NCI-H1436 treated with DMSO at 0.1 percent for 48 hours (cell line): ENCODE results near the gene DHX15.

Source experiments
- DNase-seq: peaks from one replicate; lab custom pipeline; 2025; lab: John Stamatoyannopoulos, UW

The DHX15 gene

DNA sequence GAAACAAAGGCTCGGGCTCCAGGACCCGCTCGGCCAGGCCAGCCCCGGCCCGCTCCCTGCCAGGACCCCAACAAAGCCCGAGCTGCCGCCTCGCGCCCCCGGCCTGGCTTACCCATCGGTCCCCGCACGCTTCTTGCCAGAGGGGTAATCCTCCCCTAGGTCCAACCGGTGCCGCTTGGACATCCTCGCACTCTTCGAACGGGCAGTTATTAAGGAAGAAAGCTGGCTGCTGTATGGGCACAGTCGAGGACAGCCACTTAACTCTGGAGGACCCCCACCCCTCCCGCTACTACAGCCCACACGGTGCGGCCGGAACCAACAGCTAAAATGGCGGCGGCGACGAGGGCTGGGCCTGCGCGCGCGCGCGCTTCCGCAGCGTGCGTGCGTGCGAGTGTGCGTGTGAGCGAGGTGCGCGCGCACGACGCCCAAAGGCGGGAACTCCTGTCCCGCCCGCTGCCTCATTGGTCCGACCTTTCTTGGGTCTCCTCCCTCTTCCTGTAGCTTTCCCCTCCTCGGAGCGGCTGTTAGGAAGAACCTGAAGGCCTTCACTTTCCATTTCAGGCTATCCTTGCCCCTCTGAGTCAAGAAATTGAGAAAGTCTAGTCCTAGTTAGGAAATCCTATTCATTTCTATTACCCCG is at the start of gene DHX15:
Gene DHX15, minus strand, starts transcription at position 344 of the 640 bp plus-strand sequence. Its CDS starts 161 bp downstream, at position 183.
- DNase-seq: peak; percentile 72

DNA sequence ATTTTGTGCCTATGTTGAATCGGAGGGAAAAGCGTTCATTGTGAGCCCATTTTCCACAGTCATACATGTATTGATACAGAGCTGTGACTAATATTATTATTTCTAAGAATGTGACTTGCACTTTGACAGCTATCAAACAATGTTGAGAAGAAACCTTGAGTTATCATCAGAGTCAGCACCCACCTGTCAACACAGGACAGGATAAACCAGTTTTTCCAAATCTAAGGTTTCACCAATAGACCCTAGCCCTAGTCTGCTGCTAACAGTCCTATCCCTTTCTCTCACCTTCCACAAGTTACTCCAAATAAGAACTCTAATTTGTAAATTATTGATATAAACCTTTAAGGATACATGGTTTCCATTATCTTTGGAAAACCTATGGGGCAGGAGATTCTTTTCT is 47.7 kb upstream of the DHX15 start:
- no peak for DNase-seq

DNA sequence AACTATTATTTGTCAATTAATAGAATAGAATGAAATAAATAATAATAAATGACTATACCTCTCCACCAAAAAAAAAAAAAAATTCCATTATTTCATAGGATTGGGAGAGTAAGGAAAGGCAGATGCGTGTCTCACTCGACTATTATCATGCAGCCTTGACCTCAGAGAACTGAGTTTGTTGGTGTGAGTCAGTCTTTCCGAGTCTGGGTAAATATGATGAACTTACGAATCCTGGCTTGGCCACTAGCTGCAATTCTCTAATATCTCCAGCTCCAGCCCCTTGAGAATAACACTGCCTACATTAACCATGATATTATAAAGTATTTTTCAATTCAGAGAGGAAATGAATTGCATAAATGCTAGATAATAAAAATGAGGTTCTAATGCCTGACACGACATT is 46.6 kb upstream of the DHX15 start:
- DNase-seq: no peak

DNA sequence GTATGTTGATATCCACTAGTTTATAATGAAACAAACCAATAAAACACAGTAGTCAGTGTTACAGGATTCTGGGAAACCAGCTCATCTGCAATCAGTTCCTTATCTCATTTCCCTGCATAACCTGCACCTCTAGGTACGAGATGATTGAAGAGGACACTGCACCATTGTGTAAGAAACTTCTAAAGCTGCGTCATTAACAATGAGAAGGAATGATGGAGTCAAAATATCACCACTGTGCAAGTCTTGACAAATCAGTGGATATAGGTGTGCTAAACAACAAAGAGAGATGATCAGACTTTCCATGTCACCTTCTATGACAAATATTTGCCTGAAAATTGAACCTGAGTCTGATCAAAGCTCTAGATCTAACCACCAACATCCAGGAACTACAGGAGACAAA is 40.7 kb upstream of the DHX15 start:
- no peak for DNase-seq

DNA sequence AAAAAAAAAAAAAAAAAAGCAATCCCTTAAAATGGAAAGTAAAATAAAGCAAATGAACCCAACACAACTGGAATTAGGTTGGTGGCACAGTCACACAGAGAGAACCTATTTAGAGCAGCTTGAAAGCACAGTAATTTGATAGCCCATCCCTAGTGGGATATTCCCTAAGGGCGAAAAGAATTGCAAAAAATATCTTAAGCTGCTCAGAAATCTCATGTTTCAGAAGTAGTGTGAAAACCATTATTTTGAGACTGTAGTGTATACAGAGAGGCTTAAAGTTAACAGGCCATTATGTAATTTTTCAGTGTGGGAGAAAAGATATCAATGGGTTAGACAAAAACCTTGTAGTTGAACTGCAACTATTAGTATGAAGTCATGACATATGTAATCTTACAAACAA is 40.0 kb upstream of the DHX15 start:
- no peak for DNase-seq

DNA sequence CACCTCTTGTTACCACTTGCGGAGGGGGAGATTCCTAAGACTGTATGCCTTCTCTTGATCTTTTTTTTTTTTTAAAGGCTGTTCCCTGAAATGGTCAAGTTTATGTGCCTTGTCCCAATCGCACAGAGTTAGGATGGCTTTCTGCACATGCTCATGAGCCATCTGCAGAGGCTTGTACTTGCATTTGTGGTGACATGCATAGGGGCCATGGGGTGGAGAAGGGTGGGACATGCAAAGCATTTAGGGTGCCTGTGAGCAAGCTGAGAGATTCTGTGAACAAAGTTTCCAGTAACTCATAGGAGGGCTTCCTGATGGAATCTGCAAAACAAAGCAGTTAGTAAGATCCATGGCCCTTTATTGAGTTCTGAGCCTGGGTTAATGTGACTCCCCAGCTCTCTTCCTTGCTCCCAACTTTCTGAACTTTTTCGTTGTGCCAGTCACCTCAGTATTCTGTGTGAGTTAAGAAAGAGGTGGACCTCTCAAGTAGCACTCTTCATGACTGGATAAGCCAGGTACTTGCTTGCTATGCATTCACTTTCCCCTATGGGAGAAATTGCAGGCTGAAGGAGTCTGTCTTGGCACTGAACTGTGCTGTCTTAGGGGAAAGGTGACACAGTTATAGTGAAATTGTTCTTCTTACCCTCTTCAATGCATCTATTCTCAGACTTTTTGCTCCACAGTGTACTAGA is 37.9 kb upstream of the DHX15 start:
- no peak for DNase-seq

DNA sequence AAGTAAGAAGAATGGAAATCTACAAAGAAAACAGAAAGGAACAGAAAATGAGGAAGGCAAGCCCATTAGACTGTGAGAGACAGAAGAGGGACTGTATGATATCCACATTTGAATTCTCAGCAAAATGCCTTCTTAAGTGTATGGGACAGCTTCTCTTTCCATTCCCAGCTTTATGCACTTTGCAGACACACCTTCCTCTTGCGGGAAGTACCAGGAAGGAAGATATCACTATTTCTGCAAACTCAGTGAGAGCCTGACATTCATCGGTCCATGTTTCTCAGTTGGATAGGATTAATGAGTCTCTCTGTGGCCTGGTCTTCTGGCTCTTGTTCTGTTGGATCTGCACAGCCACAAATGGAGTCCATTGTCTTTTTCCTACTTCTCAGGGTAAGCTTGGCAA is 31.6 kb upstream of the DHX15 start:
- DNase-seq: no peak

DNA sequence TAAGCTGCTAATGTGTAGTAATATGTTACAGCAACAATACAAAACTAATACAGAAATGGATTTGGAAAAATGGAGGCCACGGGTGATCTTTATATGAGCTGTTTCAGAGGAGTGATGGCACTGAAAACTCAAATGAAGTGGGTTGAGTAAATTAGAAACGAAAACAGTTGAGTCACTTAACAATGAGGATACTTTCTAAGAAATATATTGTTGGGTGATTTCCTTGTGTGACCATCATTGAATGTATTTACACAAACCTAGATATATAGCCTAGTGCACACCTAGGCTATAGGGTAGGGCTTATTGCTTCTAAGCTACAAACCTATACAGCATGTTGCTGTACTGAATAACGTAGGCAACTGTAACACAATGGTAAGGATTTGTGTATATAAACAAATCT is 30.5 kb upstream of the DHX15 start:
- no peak for DNase-seq

DNA sequence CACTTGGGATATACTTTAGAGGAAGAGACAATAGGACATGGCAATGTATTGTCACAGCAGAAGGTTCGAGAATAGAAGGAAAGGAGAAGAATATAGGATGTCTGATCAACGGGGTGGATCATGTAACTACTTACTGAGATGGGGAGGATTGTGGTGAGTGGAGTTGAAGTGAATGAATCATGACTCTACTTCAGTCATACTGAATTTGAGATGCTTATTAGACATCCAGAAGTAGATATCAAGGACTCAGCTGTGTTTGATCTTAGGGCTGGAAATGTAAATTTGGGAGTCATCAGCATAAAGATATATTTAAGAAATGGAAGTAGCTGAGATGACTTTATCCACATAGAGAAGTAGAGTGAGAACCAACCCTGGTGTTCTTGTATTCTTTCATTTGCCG is 29.1 kb upstream of the DHX15 start:
- no peak for DNase-seq

DNA sequence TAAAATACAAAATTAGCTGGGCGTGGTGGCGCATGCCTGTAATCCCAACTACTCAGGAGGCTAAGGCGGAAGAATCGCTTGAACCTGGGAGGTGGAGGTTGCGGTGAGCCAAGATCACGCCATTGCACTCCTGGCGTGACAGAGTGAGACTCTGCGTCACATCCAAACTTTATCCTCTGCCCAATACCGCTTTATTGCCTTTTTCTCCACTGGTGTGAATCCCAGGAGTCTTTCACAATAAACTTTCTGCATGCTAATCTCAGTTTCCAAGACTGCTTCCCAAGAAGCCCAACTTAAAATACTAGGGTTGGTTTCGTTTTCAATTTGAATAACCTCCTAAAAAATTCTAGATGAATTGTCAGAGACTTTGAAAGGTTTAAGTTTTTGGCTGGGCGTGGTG is 27.2 kb upstream of the DHX15 start:
- DNase-seq: no peak

DNA sequence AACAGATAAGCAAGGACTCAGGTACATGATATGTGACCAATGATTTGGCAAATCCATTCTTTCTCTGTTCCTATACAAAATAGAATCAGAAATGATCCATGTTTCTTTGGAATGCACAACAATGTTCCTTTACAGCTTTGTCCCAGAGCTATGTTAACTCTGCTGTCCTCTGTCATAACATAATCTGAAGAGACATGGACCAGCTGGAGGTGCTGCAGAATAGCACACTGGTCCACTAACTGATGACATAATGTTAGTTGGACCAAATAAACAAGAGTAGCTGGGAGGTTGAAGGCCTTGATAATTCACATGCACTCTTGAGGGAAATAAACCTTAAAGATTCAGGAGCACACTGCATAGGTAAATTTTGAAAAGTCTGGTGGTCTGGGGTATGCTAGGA is 23.0 kb upstream of the DHX15 start:
- no peak for DNase-seq

DNA sequence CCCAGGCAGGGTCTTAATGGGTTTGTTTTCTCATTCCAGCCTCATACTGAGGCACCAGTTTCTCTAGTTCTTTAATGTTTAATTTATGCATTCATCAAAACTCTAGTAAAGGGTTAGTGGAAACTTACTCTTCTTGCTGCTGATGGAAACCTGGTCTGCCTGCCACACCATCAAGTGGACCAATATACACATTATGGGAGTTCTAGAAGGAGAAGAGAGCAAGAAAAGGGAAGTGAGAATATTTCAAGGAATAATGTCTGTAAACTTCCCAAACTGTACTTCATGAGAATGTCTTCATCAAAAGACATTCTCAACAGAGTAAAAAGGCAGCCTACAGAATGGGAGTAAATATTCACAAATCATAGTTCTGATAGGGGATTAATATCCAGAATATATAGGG is 20.9 kb upstream of the DHX15 start:
- no peak for DNase-seq

DNA sequence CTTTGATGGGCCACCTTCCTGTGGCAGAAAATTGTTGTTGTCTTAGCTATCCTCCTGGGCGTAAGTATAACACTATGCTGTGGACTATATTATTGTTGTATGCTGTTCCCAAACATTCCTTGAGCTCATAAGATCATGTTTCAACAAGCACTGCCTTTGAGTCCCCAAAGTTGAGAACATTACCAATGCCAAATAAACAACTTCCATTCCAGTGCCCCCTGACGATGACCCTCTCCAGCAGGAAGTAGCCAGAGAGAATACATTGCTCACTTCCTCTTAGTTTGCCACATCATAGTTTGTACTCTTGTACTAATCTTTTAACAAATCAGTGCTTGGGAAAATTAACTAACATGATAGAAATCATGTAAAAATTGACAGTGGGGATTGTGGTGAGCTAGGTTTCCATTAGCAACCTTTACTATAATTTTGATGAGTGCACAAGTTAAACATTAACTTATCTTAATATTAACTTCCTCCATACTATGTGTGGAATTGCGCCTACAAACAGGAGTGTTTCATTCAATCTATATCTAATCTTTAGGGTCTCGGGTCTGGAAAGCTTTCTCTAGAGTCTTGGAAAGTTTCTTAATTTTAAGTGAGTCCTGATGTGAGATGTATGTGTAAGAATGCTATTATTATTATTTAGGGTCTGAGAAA is 20.3 kb upstream of the DHX15 start:
- DNase-seq: no peak

DNA sequence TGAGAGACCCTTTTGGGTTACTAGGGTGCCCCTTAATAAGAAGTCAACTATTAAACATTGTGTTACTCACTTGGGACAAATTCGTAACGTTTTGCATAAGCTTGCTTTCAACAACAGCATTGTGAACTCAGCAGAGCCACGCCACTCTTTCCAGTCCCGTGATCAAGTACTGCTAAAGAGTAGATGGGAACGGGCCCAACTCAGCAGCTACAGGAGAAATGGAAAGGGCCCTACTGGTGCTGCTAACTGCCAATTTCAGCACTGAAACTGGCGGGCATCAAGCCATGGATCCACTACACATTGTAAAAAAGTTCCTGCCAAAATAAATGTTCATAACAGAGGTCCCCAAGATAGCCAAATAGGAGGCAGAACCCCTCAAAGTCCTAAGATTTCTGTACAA is 19.0 kb upstream of the DHX15 start:
- DNase-seq: no peak

DNA sequence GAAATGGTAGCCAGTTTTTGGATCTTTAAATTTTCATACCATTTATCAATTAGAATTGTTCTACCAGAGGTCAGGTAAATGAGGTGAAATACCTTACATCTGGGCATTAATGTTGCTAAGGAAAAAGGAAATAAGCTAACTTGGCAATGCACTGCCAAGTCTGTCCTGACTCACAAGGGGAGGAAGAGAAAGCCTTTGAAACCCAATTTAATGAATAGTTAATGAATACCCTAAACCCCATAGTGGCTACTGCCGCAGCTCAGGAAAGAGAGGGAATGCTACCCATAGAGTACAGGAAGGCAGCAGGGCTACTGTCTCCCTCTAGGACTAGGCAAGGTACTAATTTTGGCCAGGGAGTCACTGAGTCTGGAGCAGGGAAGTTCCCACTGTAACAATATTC is 16.8 kb upstream of the DHX15 start:
- no peak for DNase-seq

DNA sequence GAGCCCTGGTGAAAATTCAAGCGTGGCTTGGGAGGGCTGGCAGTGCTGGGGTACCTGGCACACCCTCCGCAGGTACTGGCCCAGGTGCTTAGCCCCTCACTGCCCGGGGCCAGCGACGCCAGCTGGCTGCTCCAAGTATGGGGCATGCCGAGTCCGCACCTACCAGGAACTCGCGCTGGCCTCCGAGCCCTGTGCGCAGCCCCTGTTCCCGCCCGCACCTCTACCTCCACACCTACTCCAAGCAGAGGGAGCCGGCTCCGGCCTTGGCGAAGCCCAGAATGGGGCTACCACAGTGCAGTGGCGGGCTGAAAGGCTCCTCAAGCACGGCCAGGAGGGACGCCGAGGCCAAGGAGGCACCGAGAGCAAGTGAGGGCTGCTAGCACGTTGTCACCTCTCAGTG is 14.9 kb upstream of the DHX15 start:
- no peak for DNase-seq

DNA sequence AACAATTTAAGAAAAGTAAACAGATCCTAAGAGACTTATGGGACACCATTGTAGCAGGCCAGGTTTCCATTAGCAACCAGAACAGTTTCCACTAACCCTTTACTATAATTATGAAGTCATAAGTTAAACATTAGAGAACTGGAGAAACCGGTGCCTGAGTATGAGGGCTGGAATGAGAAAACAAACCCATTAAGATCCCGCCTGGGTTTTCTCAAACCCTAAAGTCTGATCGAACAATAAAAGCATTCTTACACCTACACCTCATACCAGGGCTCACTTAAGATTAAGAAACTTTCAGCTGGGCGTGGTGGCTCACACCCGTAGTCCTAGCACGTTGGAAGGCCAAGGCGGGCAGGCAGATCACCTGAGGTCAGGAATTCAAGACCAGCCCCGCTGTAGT is 13.7 kb upstream of the DHX15 start:
- DNase-seq: no peak

DNA sequence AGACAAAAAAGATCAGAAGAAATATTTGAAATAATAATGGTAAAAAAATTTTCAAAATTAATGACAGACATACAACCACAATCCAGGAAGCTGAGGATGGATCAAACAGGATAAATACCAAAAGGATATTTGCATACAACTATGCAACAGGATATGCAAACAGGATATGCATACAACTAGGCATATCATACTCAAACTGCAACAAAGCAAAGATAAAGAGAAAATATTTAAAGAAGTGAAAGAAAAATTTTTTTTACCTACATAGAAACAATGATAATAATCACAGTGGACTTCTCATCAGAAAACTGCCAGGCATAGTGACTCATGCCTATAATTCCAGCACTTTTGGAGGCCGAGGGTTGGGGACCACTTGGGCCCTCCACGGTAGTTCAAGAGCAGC is 11.3 kb upstream of the DHX15 start:
- no peak for DNase-seq

DNA sequence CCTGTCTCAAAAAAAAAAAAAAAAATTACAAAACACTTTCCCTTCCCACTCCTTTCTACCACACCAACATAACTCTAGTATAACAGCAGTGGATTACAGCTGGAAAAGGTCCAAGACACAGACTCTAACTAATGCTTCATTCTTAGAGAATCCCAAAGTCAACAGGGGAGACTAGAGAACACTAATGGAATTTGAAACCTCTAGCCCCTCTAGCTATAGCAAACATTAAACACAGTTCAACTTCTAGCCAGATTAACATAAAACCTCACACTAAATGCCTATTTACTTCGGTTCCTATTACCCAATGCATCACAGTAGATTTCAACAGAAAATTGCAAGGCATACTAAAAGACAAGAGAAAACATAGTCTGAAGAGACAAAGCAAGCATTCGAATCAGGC is 10.5 kb upstream of the DHX15 start:
- DNase-seq: no peak

DNA sequence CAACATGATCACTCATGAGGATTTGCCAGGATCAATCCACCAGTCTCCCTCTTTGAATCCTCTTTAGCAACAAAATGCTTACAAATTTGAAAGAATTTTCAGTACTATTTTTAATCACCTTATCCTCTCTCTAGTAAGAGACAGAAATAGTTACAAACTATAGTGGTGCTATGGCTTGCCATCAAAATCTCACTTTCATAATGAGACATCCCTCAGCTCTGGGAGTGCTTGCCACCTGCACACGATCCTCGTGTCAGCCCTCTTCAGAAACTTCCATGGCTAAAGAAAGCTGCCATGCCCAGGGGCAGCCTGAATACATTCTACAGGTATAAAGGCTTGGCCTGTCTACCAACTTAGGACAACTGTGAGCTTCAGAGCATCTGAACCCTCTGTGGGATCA is 5.1 kb upstream of the DHX15 start:
- DNase-seq: no peak

DNA sequence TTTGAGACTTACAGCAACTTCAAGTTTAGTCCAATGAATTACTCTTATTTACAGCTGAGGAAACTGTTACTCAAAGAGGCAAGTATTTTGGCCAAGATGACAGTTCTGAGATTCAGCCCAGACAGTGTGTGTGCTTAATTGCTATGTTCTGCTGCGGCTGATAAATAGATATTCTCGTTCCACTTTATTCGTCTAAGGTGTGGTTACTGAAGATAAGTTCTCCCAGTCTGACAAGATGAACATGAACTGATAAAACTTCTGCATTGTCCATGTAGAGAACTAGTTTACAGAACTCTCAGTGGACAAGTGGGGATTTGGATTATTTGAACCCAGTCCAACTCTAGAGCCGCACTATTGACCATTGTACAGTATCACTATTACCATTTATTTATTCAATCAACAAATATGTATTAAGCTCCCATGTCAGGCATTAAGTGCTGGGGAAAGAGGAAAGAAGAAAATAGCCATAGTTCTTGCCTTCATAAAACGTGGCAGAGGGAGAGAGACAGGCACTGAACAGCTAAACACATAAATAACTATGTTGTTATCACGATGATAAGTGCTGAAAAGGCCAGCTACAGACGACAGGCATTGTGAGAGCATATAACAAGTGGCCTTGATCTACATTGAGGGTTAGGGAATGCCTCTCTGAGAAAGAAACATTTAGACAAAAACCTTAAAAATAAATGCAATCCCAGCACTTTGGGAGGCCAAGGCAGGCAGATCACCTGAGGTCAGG is 4.0 kb upstream of the DHX15 start:
- DNase-seq: no peak

DNA sequence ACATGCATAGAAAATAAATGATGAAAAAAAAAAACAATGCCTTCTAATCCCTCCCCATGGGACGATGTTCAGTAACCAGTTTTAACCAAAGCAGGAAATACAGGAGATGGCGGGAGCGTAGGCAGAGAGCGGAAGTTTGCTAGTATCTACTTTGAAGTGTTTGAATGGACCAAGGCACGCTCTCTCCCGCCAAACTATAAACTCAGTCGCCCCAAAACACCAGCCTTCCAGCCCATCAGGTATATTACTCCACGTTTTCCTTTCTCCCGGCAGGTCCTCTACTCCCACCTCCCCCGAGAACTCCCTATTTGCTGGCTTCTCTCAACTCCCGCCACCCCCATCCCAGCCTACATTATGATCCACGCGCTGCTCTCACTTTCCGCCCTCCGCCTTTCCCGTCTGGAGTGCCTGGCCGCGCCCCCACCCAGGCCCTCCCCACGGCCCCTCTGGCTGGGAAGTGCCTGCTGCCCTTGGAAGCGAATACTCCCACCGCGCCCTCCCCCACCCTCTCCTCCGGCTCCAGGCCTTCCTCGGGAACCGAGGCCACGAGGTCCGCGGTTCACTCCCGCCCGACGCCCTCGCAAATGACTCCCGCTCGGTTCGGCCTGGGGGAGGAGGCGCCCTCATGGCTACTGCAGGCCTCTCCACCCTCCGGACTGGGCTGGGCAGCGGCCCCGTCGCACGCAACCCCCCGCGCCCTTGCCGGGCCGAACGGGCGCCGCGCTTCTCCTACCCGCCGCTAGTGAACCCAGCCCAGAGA is 723 bp downstream of the DHX15 start:
- DNase-seq: no peak
